Calu3 (cell line): ENCODE measurements around the gene IGFL3. TPM values are rescaled to one million over a fixed set of nuclear protein-coding genes. Genes with fewer than 3 reads are reported as not detected.

ENCODE experiments used
- BruUV-seq: library from RNA; stranded (reverse); fragments of 400-500 nt; replicated peaks from 2 replicates; lab custom pipeline; 2021; lab: Mats Ljungman, UMichigan
- CTCF ChIA-PET: fragments of 300-600 bp; sonication (Branson Sonifier 250); formaldehyde crosslinking; loops from one replicate; lab custom pipeline; 2022; ENCODE audit warnings: antibody characterized with exemption; lab: Charles Lee
- DNase-seq: peaks from one replicate; pipeline ENCODE4 v3.0.0; 2022
- H3K27ac Mint-ChIP-seq: one replicate; pipeline ENCODE4 v1.8.0; 2022; ENCODE audit warnings: mixed read lengths; ENCODE audit not compliant: unreplicated experiment
- H3K27me3 Mint-ChIP-seq: one replicate; pipeline ENCODE4 v1.8.0; 2022; ENCODE audit warnings: mixed read lengths; ENCODE audit not compliant: unreplicated experiment
- H3K36me3 Mint-ChIP-seq: one replicate; pipeline ENCODE4 v1.8.0; 2022; ENCODE audit warnings: mild to moderate bottlenecking, moderate library complexity, mixed read lengths; ENCODE audit not compliant: insufficient read depth, unreplicated experiment
- H3K4me1 Mint-ChIP-seq: one replicate; pipeline ENCODE4 v1.8.0; 2022; ENCODE audit warnings: mild to moderate bottlenecking, low read depth, mixed read lengths; ENCODE audit not compliant: unreplicated experiment
- H3K4me3 Mint-ChIP-seq: one replicate; pipeline ENCODE4 v1.8.0; 2022; ENCODE audit warnings: mild to moderate bottlenecking, low read depth, moderate library complexity, mixed read lengths; ENCODE audit not compliant: unreplicated experiment
- H3K9me3 Mint-ChIP-seq: one replicate; pipeline ENCODE4 v1.8.0; 2022; ENCODE audit warnings: low read depth, mixed read lengths; ENCODE audit not compliant: unreplicated experiment
- intact Hi-C: fragments of 100-400 bp; cut with micrococcal nuclease; formaldehyde crosslinking; loops from one replicate; pipeline ENCODE4 v1.10.0; 2022; ENCODE audit not compliant: unreplicated experiment
- total RNA-seq: library from RNA; stranded (reverse); gene quantifications from 2 replicates; pipeline ENCODE4 v1.2.3, GENCODE V29; 2022
- TF ChIP-seq, protein P1 (sequence below): fragments of 200-600 bp; IDR thresholded peaks from one replicate; pipeline ENCODE4 v1.8.0; 2022; ENCODE audit warnings: antibody characterized with exemption; ENCODE audit not compliant: unreplicated experiment

Gene IGFL3
- total RNA-seq, 1 experiment from 2014 or later: not detected

GRCh38 chr19:46147791-46148288, 23.4 kb upstream of the IGFL3 start, which contains the start of gene IGFL2:
Gene IGFL2, plus strand, starts transcription at chr19:46148238. Its CDS starts 41 bp downstream, at chr19:46148279.
- H3K9me3 Mint-ChIP-seq: no peaks in the 10 kb centered on the region
- no peak within 1 kb of the TSS for H3K4me3 Mint-ChIP-seq
- H3K36me3 Mint-ChIP-seq: no peaks in the 10 kb centered on the region
- H3K27me3 Mint-ChIP-seq: peaks cover 97% of the 10 kb centered on the region
- H3K4me1 Mint-ChIP-seq: no peaks in the 10 kb centered on the region
- DNase-seq: no peak
- H3K27ac Mint-ChIP-seq: no peak within 1 kb of the TSS
- TF ChIP-seq, protein P1, sequence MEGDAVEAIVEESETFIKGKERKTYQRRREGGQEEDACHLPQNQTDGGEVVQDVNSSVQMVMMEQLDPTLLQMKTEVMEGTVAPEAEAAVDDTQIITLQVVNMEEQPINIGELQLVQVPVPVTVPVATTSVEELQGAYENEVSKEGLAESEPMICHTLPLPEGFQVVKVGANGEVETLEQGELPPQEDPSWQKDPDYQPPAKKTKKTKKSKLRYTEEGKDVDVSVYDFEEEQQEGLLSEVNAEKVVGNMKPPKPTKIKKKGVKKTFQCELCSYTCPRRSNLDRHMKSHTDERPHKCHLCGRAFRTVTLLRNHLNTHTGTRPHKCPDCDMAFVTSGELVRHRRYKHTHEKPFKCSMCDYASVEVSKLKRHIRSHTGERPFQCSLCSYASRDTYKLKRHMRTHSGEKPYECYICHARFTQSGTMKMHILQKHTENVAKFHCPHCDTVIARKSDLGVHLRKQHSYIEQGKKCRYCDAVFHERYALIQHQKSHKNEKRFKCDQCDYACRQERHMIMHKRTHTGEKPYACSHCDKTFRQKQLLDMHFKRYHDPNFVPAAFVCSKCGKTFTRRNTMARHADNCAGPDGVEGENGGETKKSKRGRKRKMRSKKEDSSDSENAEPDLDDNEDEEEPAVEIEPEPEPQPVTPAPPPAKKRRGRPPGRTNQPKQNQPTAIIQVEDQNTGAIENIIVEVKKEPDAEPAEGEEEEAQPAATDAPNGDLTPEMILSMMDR: no peak
- intact Hi-C loops: no loop called here
- no TSS peak for BruUV-seq
- CTCF ChIA-PET: interaction anchor here (0.5 kb wide), 1 partner anchor 143 kb away, joined by 4 read pairs; no protein-coding TSS in a partner anchor

DNA sequence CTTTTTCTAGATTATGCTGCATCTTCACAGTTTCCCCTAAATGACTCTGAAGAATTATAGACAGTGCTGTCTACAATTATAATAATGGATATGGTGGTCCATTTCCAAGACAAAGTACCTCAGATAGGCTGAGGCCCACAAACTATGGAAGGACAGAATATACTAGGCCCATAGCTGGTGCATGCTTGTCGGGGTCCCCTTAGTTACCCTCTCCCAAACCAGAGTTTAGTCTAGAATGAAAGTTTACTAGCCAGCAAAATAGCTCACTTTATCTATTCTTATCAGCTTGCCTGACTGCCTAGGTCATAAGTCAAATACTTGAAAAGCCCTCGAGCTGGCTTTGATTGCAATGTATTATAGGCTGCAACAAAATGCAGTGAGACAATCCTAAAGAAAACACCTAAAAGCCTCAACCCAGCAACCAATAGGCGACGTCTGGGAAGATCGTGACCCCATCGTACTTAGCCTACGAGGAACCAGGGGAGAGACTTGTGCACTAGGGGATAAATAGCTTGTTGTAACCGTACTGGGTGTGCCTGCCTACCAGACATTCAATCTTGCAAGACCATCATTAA, 22.8 kb upstream of the IGFL3 start:
- no peaks in the 10 kb centered on the region for H3K4me1 Mint-ChIP-seq
- DNase-seq: no peak
- BruUV-seq: no TSS peak
- H3K27me3 Mint-ChIP-seq: peaks cover 97% of the 10 kb centered on the region
- no peak overlapping the region for H3K4me3 Mint-ChIP-seq
- H3K27ac Mint-ChIP-seq: no peak overlapping the region
- intact Hi-C loops: no loop called here
- CTCF ChIA-PET: interaction anchor here (0.5 kb wide), 1 partner anchor 142 kb away, joined by 4 read pairs; no protein-coding TSS in a partner anchor
- TF ChIP-seq, protein P1: no peak
- H3K9me3 Mint-ChIP-seq: no peaks in the 10 kb centered on the region
- H3K36me3 Mint-ChIP-seq: no peaks in the 10 kb centered on the region

DNA sequence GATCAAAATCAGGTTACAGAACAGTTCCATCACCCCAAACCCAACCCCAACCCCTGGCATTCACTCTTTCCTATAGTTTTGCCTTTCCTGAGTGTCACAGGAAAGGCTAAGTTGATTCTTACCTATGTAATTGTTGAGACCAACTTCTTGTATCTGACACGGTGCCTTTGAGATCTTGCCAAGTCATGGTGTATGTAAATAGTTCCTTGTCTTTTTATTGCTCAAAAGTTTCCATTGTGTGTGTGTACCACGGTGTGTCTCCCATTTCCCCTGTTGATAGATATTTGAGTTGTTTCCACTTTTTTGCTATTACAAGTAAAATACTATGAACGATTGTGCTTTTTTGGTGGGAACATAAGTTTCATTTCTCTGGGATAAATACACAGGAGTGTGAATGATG, 20.3 kb upstream of the IGFL3 start:
- H3K27ac Mint-ChIP-seq: no peak overlapping the region
- TF ChIP-seq, protein P1: no peak
- no peaks in the 10 kb centered on the region for H3K9me3 Mint-ChIP-seq
- no peaks in the 10 kb centered on the region for H3K4me1 Mint-ChIP-seq
- H3K4me3 Mint-ChIP-seq: no peak overlapping the region
- no peaks in the 10 kb centered on the region for H3K36me3 Mint-ChIP-seq
- peaks cover 93% of the 10 kb centered on the region for H3K27me3 Mint-ChIP-seq
- BruUV-seq: no TSS peak
- CTCF ChIA-PET: no interaction called here
- intact Hi-C loops: no loop called here
- no peak for DNase-seq

- Mint-ChIP-seq H3K4me3 (no peak overlapping the region), H3K4me1 (no peaks in the 10 kb centered on the region), H3K36me3 (no peaks in the 10 kb centered on the region), H3K27me3 (peaks cover 92% of the 10 kb centered on the region), H3K27ac (no peak overlapping the region), H3K9me3 (no peaks in the 10 kb centered on the region)
- TF ChIP-seq, protein P1: no peak
- no peak for DNase-seq
- CTCF ChIA-PET: no interaction called here
- intact Hi-C loops: no loop called here
- BruUV-seq: no TSS peak
Observed at GRCh38 chr19:46142294-46142693, 17.8 kb upstream of the IGFL3 start.
